ENCODE data around the gene THTPA.

DNA sequence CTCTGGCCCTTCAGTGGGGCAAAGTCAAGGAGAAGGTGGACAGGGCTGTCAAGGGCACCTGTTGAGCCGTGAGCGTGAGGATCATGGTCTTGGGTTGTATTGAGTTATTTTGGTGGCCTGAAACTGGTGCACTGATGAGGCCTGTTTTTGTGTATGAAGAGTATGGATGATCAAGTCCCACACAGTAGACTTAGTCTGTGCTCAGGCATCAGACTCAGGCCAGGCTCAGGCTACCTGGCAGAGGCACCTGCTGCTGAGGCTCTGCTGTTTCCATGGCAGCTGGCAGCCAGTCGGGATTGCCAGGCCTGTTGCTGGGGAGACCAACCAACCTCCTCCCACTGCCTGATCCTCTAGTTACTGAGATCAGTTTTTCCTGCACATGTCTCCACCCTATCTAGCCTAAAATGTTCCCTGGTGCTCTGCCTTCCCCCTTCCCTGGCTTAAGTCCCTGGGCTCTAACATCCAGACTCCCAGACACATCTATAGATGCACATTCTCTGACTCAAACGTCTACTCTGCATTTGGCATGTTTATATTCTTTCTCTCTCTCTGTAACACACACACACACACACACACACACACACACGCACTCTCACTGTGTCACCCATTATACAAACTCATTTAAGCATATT lies 17.4 kb downstream of the THTPA start:
- TF ChIP-seq, protein P1, sequence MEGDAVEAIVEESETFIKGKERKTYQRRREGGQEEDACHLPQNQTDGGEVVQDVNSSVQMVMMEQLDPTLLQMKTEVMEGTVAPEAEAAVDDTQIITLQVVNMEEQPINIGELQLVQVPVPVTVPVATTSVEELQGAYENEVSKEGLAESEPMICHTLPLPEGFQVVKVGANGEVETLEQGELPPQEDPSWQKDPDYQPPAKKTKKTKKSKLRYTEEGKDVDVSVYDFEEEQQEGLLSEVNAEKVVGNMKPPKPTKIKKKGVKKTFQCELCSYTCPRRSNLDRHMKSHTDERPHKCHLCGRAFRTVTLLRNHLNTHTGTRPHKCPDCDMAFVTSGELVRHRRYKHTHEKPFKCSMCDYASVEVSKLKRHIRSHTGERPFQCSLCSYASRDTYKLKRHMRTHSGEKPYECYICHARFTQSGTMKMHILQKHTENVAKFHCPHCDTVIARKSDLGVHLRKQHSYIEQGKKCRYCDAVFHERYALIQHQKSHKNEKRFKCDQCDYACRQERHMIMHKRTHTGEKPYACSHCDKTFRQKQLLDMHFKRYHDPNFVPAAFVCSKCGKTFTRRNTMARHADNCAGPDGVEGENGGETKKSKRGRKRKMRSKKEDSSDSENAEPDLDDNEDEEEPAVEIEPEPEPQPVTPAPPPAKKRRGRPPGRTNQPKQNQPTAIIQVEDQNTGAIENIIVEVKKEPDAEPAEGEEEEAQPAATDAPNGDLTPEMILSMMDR (IDR thresholded peaks at IDR 0.05; ENCODE audit: borderline replicate concordance, extremely low read depth, low read length, poor library complexity, severe bottlenecking): no peak
- no peak for TF ChIP-seq EZH2 (IDR thresholded peaks at IDR 0.05; ENCODE audit: borderline replicate concordance, low read depth, low read length, severe bottlenecking)

Measured in DND-41 (cell line).